HEK293 (cell line): Measurements from ENCODE around the gene CELF4.

ENCODE experiments used
- CTCF ChIA-PET: fragments of 350-600 bp; formaldehyde crosslinking; extraction: SDS; loops from one replicate; lab custom pipeline; 2021; ENCODE audit warnings: antibody characterized with exemption; lab: Yijun Ruan, JAX
- POLR2A ChIA-PET: fragments of 300-600 bp; formaldehyde crosslinking; extraction: SDS; loops from one replicate; lab custom pipeline; 2020; ENCODE audit warnings: antibody characterized with exemption, inconsistent platforms; lab: Yijun Ruan, JAX
- H3K27ac ChIP-seq: fragments of 200-500 bp; sonication (Bioruptor generic); 2 replicates; pipeline ENCODE4 v1.5.1; 2014; ENCODE audit warnings: low read depth, low read length, control low read depth, inconsistent platforms; ENCODE audit errors: extremely low read depth
- H3K36me3 ChIP-seq, 2 experiments: fragments of 200-500 bp in 1 of 2; sonication (Bioruptor generic) in 1 of 2; 1 replicate in 1 of 2; 2 replicates in 1 of 2; pipeline ENCODE4 v1.5.1; 2014 to 2017; ENCODE audit warnings: inconsistent platforms in 2 of 2, low read length in 2 of 2; ENCODE audit not compliant: control insufficient read depth in 2 of 2, insufficient read depth in 1 of 2
- H3K4me1 ChIP-seq: fragments of 200-500 bp; sonication (Bioruptor generic); 2 replicates; pipeline ENCODE4 v1.5.1; 2014; ENCODE audit warnings: mild to moderate bottlenecking, low read length, inconsistent platforms; ENCODE audit not compliant: control insufficient read depth, insufficient read depth
- H3K4me3 ChIP-seq: 2 replicates; pipeline ENCODE4 v1.5.1; 2011; ENCODE audit warnings: low read depth, mild to moderate bottlenecking, control low read depth, low read length, moderate library complexity
- H3K9me3 ChIP-seq: fragments of 200-500 bp; sonication (Bioruptor generic); 2 replicates; pipeline ENCODE4 v1.5.1; 2014; ENCODE audit warnings: low read depth, low read length, inconsistent platforms; ENCODE audit not compliant: control insufficient read depth, insufficient read depth
- CTCF ChIP-seq: fragments of 450-650 bp; formaldehyde crosslinking; IDR thresholded peaks from 2 replicates; pipeline ENCODE4 v1.5.1; 2016; ENCODE audit warnings: missing biosample characterization, missing genetic modification characterization
- EGR2 ChIP-seq: fragments of 450-650 bp; formaldehyde crosslinking; IDR thresholded peaks from 2 replicates; pipeline ENCODE4 v1.5.1; 2016; ENCODE audit warnings: low read depth, missing biosample characterization, missing genetic modification characterization
- RBAK ChIP-seq: fragments of 450-650 bp; formaldehyde crosslinking; IDR thresholded peaks from 2 replicates; pipeline ENCODE4 v1.5.1; 2016; ENCODE audit warnings: missing biosample characterization, missing genetic modification characterization
- SCRT1 ChIP-seq: fragments of 450-650 bp; formaldehyde crosslinking; IDR thresholded peaks from 2 replicates; pipeline ENCODE4 v1.5.1; 2016; ENCODE audit warnings: missing biosample characterization, missing genetic modification characterization, borderline replicate concordance
- SCRT2 ChIP-seq: fragments of 450-650 bp; formaldehyde crosslinking; IDR thresholded peaks from 2 replicates; pipeline ENCODE4 v1.5.1; 2016; ENCODE audit warnings: missing biosample characterization, missing genetic modification characterization
- WT1 ChIP-seq: fragments of 450-650 bp; formaldehyde crosslinking; IDR thresholded peaks from 2 replicates; pipeline ENCODE4 v1.5.1; 2016; ENCODE audit warnings: missing biosample characterization, missing genetic modification characterization
- YY1 ChIP-seq: fragments of 450-650 bp; formaldehyde crosslinking; IDR thresholded peaks from 2 replicates; pipeline ENCODE4 v1.5.1; 2018; ENCODE audit warnings: missing biosample characterization, missing genetic modification characterization
- ZFHX2 ChIP-seq: fragments of 450-650 bp; formaldehyde crosslinking; conservative IDR thresholded peaks from 2 replicates; pipeline ENCODE4 v1.5.1; 2016; ENCODE audit warnings: missing biosample characterization, missing genetic modification characterization
- ZIC2 ChIP-seq: fragments of 450-650 bp; formaldehyde crosslinking; IDR thresholded peaks from 2 replicates; pipeline ENCODE4 v1.5.1; 2016; ENCODE audit warnings: missing biosample characterization, missing genetic modification characterization
- ZNF10 ChIP-seq: fragments of 450-650 bp; formaldehyde crosslinking; IDR thresholded peaks from 2 replicates; pipeline ENCODE4 v1.5.1; 2017; ENCODE audit warnings: missing biosample characterization, missing genetic modification characterization
- ZNF248 ChIP-seq: fragments of 450-650 bp; formaldehyde crosslinking; IDR thresholded peaks from 2 replicates; pipeline ENCODE4 v1.5.1; 2017; ENCODE audit warnings: missing biosample characterization, missing genetic modification characterization
- ZNF292 ChIP-seq: fragments of 450-650 bp; formaldehyde crosslinking; IDR thresholded peaks from 2 replicates; pipeline ENCODE4 v1.5.1; 2016; ENCODE audit warnings: low read depth, missing biosample characterization, missing genetic modification characterization, borderline replicate concordance
- ZNF449 ChIP-seq: fragments of 450-650 bp; formaldehyde crosslinking; IDR thresholded peaks from 2 replicates; pipeline ENCODE4 v1.5.1; 2017; ENCODE audit warnings: missing biosample characterization, mild to moderate bottlenecking, missing genetic modification characterization, moderate library complexity
- ZNF610 ChIP-seq: fragments of 450-650 bp; formaldehyde crosslinking; IDR thresholded peaks from 2 replicates; pipeline ENCODE4 v1.5.1; 2016; ENCODE audit warnings: missing biosample characterization, missing genetic modification characterization, borderline replicate concordance
- ZNF623 ChIP-seq: fragments of 450-650 bp; formaldehyde crosslinking; IDR thresholded peaks from 2 replicates; pipeline ENCODE4 v1.5.1; 2016; ENCODE audit warnings: missing biosample characterization, missing genetic modification characterization
- ZNF654 ChIP-seq: fragments of 450-650 bp; formaldehyde crosslinking; IDR thresholded peaks from 2 replicates; pipeline ENCODE4 v1.5.1; 2016; ENCODE audit warnings: low read depth, missing biosample characterization, missing genetic modification characterization
- ZSCAN4 ChIP-seq: fragments of 450-650 bp; formaldehyde crosslinking; IDR thresholded peaks from 2 replicates; pipeline ENCODE4 v1.5.1; 2017; ENCODE audit warnings: missing biosample characterization, missing genetic modification characterization

CELF4 gene

GRCh38 chr18:37540424-37541138 is 25.0 kb downstream of the CELF4 start:
- H3K4me1 ChIP-seq = no peaks in the 10 kb centered on the region
- no peak overlapping the region for H3K4me3 ChIP-seq
- H3K36me3 ChIP-seq = no peaks in the 10 kb centered on the region
- TF ChIP-seq ZNF10 (tag by site-specific recombination) (no peak), EGR2 (peak; percentile 62), ZFHX2 (peak; percentile 66)
- TF ChIP-seq, all 188 proteins: peak for 2
- Histone ChIP-seq H3K27ac (no peak overlapping the region), H3K9me3 (no peaks in the 10 kb centered on the region)
- POLR2A ChIA-PET = no interaction called here
- CTCF ChIA-PET = interaction anchor here (0.6 to 1.5 kb wide), 3 partner anchors 10 to 245 kb away, joined by 3 to 5 read pairs (median 4); no protein-coding TSS in a partner anchor

GRCh38 chr18:37539236-37539635 is 26.4 kb downstream of the CELF4 start:
- Histone ChIP-seq H3K4me1 (no peaks in the 10 kb centered on the region), H3K4me3 (no peak overlapping the region), H3K9me3 (no peaks in the 10 kb centered on the region), H3K36me3 (no peaks in the 10 kb centered on the region), H3K27ac (no peak overlapping the region)
- ChIA-PET CTCF (interaction anchor here (0.6 to 2.9 kb wide), 11 partner anchors 12 to 597 kb away, joined by 3 to 15 read pairs (median 4); no protein-coding TSS in a partner anchor), POLR2A (no interaction called here)
- TF ChIP-seq ZNF610 (tag by site-specific recombination) (no peak), ZSCAN4 (peak; percentile 81), ZNF449 (no peak)

- CTCF ChIA-PET = interaction anchor here (0.6 to 2.9 kb wide), 18 partner anchors 10 to 1058 kb away, joined by 3 to 15 read pairs (median 4); no protein-coding TSS in a partner anchor
- H3K9me3 ChIP-seq = no peaks in the 10 kb centered on the region
- TF ChIP-seq SCRT1 (tag by site-specific recombination) = 0 out of 2 replicates have a peak, but pooled peaks have one; percentile 22
- TF ChIP-seq ZIC2 (tag by site-specific recombination) = peak; percentile 83
- peak; percentile 56 for TF ChIP-seq SCRT2 (tag by site-specific recombination)
- no peak for TF ChIP-seq ZNF248 (tag by site-specific recombination)
Observed at GRCh38 chr18:37538526-37539205, 26.9 kb downstream of the CELF4 start.

GRCh38 chr18:37537868-37538525 is 27.6 kb downstream of the CELF4 start:
- H3K27ac ChIP-seq = no peak overlapping the region
- no peaks in the 10 kb centered on the region for H3K4me1 ChIP-seq
- ChIA-PET POLR2A (no interaction called here), CTCF (interaction anchor here (0.6 to 2.9 kb wide), 32 partner anchors 9 to 1057 kb away, joined by 3 to 15 read pairs (median 4); no protein-coding TSS in a partner anchor)
- H3K9me3 ChIP-seq = no peaks in the 10 kb centered on the region
- no peaks in the 10 kb centered on the region for H3K36me3 ChIP-seq
- no peak overlapping the region for H3K4me3 ChIP-seq
- TF ChIP-seq ZNF292 (tag by site-specific recombination) (no peak), WT1 (tag by site-specific recombination) (no peak), ZNF623 (tag by site-specific recombination) (no peak), YY1 (tag by site-specific recombination) (no peak), RBAK (no peak), CTCF (tag by site-specific recombination) (peak; percentile 65; the same call in 1 of the 2 replicates), ZNF654 (tag by site-specific recombination) (peak; percentile 40)

More at GRCh38 chr18:37538526-37539205, 26.9 kb downstream of the CELF4 start:
- no peaks in the 10 kb centered on the region for H3K4me1 ChIP-seq
- H3K27ac ChIP-seq = no peak overlapping the region
- no peak overlapping the region for H3K4me3 ChIP-seq
- no peaks in the 10 kb centered on the region for H3K36me3 ChIP-seq
- POLR2A ChIA-PET = no interaction called here
